GM13977 (cell line): ENCODE results near the gene PRX.
"Not testable (repeated sequence)": the region's sequence is repeated elsewhere in the genome, so short reads cannot be mapped to it uniquely, and the experiment has no call there.

Source experiments
- DNase-seq: peaks from one replicate; pipeline ENCODE4 v3.0.0; 2012; ENCODE audit warnings: low spot score
- CTCF ChIP-seq: IDR thresholded peaks from 2 replicates; pipeline ENCODE4 v1.5.1; 2012; ENCODE audit warnings: mild to moderate bottlenecking, control low read depth; ENCODE audit not compliant: insufficient read depth; ENCODE audit errors: extremely low read depth, missing control alignments
- in situ Hi-C: fragments of 300-500 bp; cut with MboI; formaldehyde crosslinking; loops from one replicate; pipeline ENCODE4 v1.12.0; 2022; ENCODE audit warnings: low sequenced_read_pairs, low pct_unique_long_range_greater_than_20kb, mixed read lengths, inconsistent platforms; ENCODE audit not compliant: unreplicated experiment

PRX gene

DNA sequence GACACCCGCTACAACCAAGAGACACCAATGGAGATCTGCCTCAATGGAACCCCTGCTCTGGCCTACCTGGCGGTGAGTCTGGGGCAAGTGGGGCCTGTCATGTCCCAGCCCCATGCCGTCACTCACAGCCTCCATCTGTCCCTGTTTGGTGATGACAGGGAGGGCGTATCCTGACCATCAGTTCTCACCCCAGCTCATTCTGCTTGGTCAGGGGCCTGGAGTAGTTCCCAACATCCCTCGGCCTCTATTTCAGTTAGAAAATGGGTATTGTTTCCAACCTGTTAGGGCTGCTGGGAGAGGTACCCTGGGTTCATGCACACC, 41.4 kb downstream of the PRX start:
- in situ Hi-C loops: no loop called here
- TF ChIP-seq CTCF: no peak
- no peak for DNase-seq

- in situ Hi-C loops: no loop called here
- no peak for TF ChIP-seq CTCF
- DNase-seq: no peak
Measured at GRCh38 chr19:40370997-40371801, 42.0 kb downstream of the PRX start.

DNA sequence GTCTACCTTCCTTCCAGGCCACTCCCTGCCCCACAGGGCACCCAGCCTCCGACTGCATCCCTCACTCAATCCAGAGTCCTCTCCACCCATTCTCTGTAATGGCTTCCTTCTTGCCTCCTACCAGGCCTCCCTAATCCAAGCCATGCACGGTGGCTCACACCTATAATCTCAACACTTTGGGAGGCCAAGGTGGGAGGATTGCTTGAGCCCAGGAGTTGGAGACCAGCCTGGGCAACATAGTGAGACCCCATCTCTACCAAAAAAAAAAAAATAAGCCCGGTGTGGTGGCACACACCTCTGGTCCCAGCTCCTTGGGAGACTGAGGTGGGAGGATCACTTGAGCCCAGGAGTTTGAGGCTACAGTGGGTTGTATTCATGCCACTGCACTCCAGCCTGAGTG, 42.9 kb downstream of the PRX start:
- in situ Hi-C loops, DNase-seq: not testable (repeated sequence)

GRCh38 chr19:40369797-40370196, 43.4 kb downstream of the PRX start:
- in situ Hi-C loops: no loop called here
- no peak for TF ChIP-seq CTCF
- DNase-seq: no peak

GRCh38 chr19:40367577-40368434, 45.4 kb downstream of the PRX start:
- DNase-seq: no peak
- TF ChIP-seq CTCF: no peak
- in situ Hi-C loops: no loop called here

DNA sequence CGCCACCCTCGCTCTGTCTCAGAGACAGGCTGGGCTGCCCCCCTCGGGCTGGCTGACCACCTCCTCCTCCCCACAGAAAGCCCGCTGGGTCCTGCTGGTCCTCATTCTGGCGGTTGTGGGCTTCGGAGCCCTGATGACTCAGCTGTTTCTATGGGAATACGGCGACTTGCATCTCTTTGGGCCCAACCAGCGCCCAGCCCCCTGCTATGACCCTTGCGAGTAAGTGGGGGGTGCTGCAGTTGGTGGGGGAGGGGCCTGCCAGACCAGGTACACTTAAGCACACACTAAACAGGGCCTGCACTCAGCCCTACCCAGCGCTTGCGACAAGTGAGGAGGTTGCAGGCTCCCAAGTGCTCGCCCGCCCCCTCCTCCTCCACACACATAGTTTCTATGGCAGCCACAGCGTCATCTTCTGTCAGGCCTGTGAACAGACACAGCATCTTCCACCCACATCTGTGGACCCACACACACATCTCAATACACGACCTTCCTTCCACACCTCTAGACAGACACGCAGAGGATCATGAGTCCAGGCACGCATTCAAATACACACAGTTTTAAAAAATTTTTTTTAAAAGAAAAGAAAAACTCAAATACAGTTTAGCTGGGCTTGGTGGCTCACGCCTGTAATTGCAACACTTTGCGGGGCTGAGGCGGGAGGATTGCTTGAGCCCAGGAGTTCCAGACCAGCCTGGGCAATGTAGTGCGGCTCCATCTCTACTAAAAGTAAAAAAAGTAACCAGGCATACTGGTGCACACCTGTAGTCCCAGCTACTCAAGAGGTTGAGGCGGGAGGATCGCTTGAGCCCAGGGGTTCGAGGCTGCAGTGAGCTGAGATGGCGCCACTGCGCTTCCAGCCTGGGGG, 46.2 kb downstream of the PRX start:
- TF ChIP-seq CTCF: no peak
- DNase-seq: no peak
- in situ Hi-C loops: no loop called here
